Chondrocyte (in vitro differentiated cells): Measurements from ENCODE around the gene PCYT2. TPM values are rescaled to one million over a fixed set of nuclear protein-coding genes. Genes with fewer than 3 reads are reported as not detected.

ENCODE experiments used
- DNase-seq: peaks from one replicate; pipeline ENCODE4 v3.0.0; 2021; ENCODE audit warnings: mixed read lengths, low spot score
- H3K27ac Mint-ChIP-seq: one replicate; pipeline ENCODE4 v1.8.0; 2021; ENCODE audit warnings: mild to moderate bottlenecking, moderate library complexity, mixed read lengths; ENCODE audit not compliant: unreplicated experiment
- H3K27me3 Mint-ChIP-seq: 2 replicates; pipeline ENCODE4 v1.8.0; 2021; ENCODE audit warnings: low read depth, mixed read lengths
- H3K36me3 Mint-ChIP-seq: 2 replicates; pipeline ENCODE4 v1.8.0; 2021; ENCODE audit warnings: low read depth, mixed read lengths
- H3K4me1 Mint-ChIP-seq: 2 replicates; pipeline ENCODE4 v1.8.0; 2021; ENCODE audit warnings: low read depth, mild to moderate bottlenecking, mixed read lengths
- H3K4me3 Mint-ChIP-seq: one replicate; pipeline ENCODE4 v1.8.0; 2021; ENCODE audit warnings: mild to moderate bottlenecking, moderate library complexity, mixed read lengths; ENCODE audit not compliant: unreplicated experiment
- H3K9me3 Mint-ChIP-seq: 2 replicates; pipeline ENCODE4 v1.8.0; 2021; ENCODE audit warnings: low read depth, mixed read lengths
- total RNA-seq: library from RNA; stranded (reverse); gene quantifications from 3 replicates; pipeline ENCODE4 v1.2.1, GENCODE V29; 2021
- TF ChIP-seq, protein P1 (sequence below): fragments of 200-600 bp; sonication (generic); IDR thresholded peaks from 2 replicates; pipeline ENCODE4 v1.5.0; 2021; ENCODE audit warnings: antibody characterized with exemption, mild to moderate bottlenecking, moderate library complexity

The PCYT2 gene
- total RNA-seq, 1 donor from 2014 or later, result 28.8 TPM

DNA sequence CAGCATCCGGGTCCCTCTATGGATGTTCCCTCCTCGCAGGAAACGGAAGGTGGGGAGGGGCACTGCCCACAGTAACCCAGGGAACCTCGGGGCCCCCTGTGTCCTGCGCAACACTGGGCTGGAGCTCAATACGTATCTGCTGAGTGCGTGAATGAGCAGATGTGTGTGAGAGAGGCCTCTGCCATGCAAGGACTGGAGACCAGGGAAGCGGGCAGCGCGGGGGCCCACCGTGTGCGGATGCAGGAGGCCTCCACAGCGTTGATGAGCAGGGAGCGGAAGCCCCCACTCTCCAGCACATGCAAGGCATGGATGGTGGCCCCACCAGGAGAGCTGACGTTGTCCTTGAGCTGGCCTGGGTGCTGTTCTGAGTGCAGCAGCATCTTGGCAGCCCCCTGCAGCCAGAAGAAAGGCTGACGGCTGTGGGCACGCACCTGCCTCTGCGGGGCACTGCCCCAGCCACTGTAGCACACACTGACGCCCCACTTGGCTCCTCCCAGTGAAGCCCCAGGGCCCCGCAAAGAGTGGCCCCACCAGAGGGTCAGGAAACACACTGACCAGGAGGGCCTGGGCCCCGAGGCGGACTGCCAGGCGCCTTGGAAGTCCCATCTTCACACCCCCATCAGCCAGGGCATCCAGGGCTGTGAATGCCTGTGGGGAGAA, 23.0 kb upstream of the PCYT2 start:
- Mint-ChIP-seq H3K4me1 (peaks cover 25% of the 10 kb centered on the region), H3K27me3 (no peaks in the 10 kb centered on the region), H3K27ac (peak overlapping the region; percentile 36), H3K36me3 (peaks cover 10% of the 10 kb centered on the region), H3K9me3 (no peaks in the 10 kb centered on the region), H3K4me3 (peak overlapping the region; percentile 4)
- peak; percentile 81 for DNase-seq
- TF ChIP-seq, protein P1, sequence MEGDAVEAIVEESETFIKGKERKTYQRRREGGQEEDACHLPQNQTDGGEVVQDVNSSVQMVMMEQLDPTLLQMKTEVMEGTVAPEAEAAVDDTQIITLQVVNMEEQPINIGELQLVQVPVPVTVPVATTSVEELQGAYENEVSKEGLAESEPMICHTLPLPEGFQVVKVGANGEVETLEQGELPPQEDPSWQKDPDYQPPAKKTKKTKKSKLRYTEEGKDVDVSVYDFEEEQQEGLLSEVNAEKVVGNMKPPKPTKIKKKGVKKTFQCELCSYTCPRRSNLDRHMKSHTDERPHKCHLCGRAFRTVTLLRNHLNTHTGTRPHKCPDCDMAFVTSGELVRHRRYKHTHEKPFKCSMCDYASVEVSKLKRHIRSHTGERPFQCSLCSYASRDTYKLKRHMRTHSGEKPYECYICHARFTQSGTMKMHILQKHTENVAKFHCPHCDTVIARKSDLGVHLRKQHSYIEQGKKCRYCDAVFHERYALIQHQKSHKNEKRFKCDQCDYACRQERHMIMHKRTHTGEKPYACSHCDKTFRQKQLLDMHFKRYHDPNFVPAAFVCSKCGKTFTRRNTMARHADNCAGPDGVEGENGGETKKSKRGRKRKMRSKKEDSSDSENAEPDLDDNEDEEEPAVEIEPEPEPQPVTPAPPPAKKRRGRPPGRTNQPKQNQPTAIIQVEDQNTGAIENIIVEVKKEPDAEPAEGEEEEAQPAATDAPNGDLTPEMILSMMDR, result no peak

DNA sequence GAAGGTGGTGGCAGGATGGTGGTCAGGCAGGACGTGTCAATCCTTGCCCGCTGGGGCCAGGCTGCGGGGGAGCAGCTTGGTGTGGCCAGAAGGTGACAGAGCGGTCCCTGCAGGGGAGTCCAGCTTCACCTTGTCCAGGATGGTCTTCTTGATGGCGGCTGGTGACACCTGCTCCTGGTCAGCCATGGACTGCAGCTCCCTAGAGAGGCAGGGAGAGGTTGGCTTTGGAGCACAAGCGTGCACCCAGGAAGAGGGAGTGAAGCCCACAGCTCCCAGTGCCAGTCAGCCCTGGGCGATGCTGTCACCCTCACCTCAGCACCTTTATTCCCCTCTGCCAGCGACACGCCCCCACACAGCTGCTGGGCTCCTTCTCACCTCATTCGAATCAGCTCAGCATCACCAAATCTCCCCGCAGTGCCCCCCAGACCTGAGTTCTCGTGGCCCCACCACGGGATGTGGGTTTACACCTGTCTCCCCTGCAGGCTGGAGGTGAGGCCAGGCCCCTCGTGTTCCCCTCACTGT, 22.0 kb upstream of the PCYT2 start:
- Mint-ChIP-seq H3K4me1 (peaks cover 30% of the 10 kb centered on the region), H3K9me3 (no peaks in the 10 kb centered on the region), H3K27me3 (no peaks in the 10 kb centered on the region), H3K27ac (no peak overlapping the region), H3K36me3 (peaks cover 10% of the 10 kb centered on the region), H3K4me3 (no peak overlapping the region)
- peak; percentile 94 for DNase-seq
- TF ChIP-seq, protein P1, result no peak

DNA sequence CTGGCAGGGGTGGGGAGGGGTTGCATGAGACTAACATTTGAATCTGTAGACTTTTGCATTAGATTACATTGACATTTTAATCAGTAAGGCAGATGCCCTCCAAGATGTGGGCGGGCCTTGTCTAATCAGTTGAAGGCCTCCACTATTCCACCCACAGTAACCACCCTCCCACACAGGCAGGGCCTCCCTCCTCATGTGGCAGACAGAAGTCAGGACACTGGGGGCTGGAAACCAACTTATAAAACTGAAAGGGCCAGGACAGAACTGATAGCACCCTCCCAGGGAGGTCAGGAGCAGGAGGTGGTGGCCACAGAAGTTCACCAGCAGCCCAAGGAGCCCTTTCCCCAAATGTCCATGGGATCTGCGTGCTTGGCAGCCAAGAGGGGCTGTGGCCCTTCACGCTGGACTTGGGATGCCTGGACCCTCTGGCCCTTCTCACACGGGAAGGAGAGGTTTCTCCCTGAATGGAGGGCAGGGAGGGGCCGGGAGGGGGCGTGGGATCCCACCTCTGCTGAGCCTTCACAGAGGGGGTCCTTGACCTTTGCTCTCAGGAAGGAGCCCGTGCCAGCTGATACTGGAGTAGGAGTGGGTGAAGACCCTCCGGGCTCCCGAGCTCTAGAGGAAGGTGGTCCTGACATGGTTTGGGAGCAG, 21.3 kb upstream of the PCYT2 start:
- TF ChIP-seq, protein P1, result no peak
- Mint-ChIP-seq H3K4me1 (peaks cover 25% of the 10 kb centered on the region), H3K9me3 (no peaks in the 10 kb centered on the region), H3K27me3 (no peaks in the 10 kb centered on the region), H3K4me3 (no peak overlapping the region), H3K36me3 (peaks cover 10% of the 10 kb centered on the region), H3K27ac (peak overlapping the region; percentile 17)
- no peak for DNase-seq

DNA sequence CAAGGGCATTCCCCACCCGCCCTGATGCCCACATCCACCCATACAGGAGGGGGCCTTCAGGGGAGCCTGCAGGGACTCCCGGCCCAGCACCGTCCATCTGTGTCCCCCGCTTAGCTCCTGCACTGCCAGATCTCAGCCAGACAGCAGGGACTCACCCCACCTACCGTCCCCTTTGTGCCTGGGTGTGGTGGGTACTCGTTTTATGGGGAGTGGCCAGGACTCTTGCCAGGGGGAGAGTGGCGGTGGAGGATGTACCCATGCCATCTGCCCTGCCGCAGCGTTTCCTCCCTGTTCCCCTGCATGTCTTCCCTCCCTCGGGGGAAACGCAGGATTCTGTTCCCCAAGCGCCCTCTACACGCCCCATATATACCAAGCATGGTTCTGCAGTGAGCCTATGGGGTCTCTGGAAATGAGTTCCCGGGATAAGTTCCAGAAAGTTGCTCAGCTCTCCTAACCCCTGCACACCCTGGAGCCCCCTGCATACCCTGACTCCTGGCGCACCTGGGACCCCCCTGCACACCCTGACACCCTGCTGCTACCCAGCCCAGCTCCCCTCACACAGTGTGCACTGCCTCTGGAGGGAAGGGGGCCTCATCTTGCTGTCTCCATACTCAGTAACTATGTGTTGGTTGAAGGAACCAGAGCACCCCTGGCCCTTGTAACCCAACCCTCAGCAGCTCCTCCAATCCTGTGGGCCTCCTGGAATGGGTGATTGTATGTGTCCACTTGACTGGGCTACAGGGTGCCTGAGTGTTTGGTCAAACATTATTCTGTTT, 20.5 kb upstream of the PCYT2 start:
- Mint-ChIP-seq H3K36me3 (peaks cover 10% of the 10 kb centered on the region), H3K4me3 (no peak overlapping the region), H3K27ac (peak overlapping the region; percentile 17), H3K9me3 (no peaks in the 10 kb centered on the region), H3K27me3 (no peaks in the 10 kb centered on the region), H3K4me1 (peaks cover 24% of the 10 kb centered on the region)
- peak; percentile 68 for DNase-seq
- TF ChIP-seq, protein P1, result no peak

DNA sequence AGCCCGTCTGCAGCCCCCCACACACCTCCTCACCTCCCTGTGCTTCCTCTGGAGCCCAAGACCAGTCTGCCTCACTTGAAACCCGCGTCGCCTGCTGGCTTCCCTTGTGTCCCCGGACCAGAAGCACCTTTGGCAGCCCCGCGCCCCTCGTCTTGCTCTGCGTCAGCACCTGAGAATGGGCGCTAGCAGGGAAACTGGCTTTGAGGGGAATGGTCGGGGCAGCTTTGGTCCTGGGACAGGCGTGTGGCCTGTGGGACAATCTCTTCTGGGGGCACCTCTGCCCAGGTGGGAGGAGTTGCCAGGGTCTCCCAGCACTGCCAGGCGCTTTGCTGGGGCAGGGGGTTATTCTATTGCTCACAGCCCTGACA, 20.0 kb upstream of the PCYT2 start:
- DNase-seq, result peak; percentile 90
- peaks cover 26% of the 10 kb centered on the region for H3K4me1 Mint-ChIP-seq
- peaks cover 10% of the 10 kb centered on the region for H3K36me3 Mint-ChIP-seq
- no peaks in the 10 kb centered on the region for H3K9me3 Mint-ChIP-seq
- TF ChIP-seq, protein P1, result no peak
- no peak overlapping the region for H3K4me3 Mint-ChIP-seq
- peak overlapping the region; percentile 20 for H3K27ac Mint-ChIP-seq
- H3K27me3 Mint-ChIP-seq, result no peaks in the 10 kb centered on the region
